ENCODE results near the gene DDR2. TPM values are rescaled to one million over a fixed set of nuclear protein-coding genes. Genes with fewer than 3 reads are reported as not detected.
"Not testable (repeated sequence)": the region's sequence is repeated elsewhere in the genome, so short reads cannot be mapped to it uniquely, and the experiment has no call there.

The DDR2 gene
- total RNA-seq, 4 donors from 2014 or later: 15.1 to 36.9 (median 20.0) TPM

GRCh38 chr1:162722036-162722435 lies 89.8 kb downstream of the DDR2 start:
- intact Hi-C loops (cut with DNase I; ENCODE audit: low total_unique reads): no loop called here
- DNase-seq (ENCODE audit: low spot score in 2 of 2): no peak
- no peak for TF ChIP-seq CTCF (IDR thresholded peaks at IDR 0.05)
- TF ChIP-seq POLR2A (IDR thresholded peaks at IDR 0.05): no peak
- H3K4me3 ChIP-seq (ENCODE audit: low read depth, poor library complexity, severe bottlenecking): no peak overlapping the region
- whole genome bisulfite sequencing, 2 donors: 60 to 73% methylated on average over 3 of the region's 3 CpGs

- no peak for DNase-seq (ENCODE audit: low spot score in 2 of 2)
- 82 to 88% methylated on average over 7 of the region's 7 CpGs for WGBS, 2 donors
- no peak overlapping the region for H3K4me3 ChIP-seq (ENCODE audit: low read depth, poor library complexity, severe bottlenecking)
- intact Hi-C loops (cut with DNase I; ENCODE audit: low total_unique reads): no loop called here
- TF ChIP-seq CTCF (IDR thresholded peaks at IDR 0.05) (no peak), POLR2A (IDR thresholded peaks at IDR 0.05) (no peak)
These were observed 92.4 kb downstream of the DDR2 start for GRCh38 chr1:162724583-162725120.

GRCh38 chr1:162725301-162725837 lies 93.1 kb downstream of the DDR2 start:
- intact Hi-C loops (cut with DNase I; ENCODE audit: low total_unique reads): no loop called here
- no peak overlapping the region for H3K4me3 ChIP-seq (ENCODE audit: low read depth, poor library complexity, severe bottlenecking)
- no peak for TF ChIP-seq CTCF (IDR thresholded peaks at IDR 0.05)
- 72 to 83% methylated on average over 7 of the region's 7 CpGs for WGBS, 2 donors
- DNase-seq (ENCODE audit: low spot score in 2 of 2): no peak

GRCh38 chr1:162726555-162726954 lies 94.3 kb downstream of the DDR2 start:
- intact Hi-C loops (cut with DNase I; ENCODE audit: low total_unique reads): no loop called here
- TF ChIP-seq POLR2A (IDR thresholded peaks at IDR 0.05) (no peak), CTCF (IDR thresholded peaks at IDR 0.05) (no peak)
- 90 to 94% methylated on average over 3 of the region's 3 CpGs for WGBS, 2 donors
- H3K4me3 ChIP-seq (ENCODE audit: low read depth, poor library complexity, severe bottlenecking): no peak overlapping the region
- no peak for DNase-seq (ENCODE audit: low spot score in 2 of 2)

GRCh38 chr1:162727493-162727892 lies 95.2 kb downstream of the DDR2 start:
- DNase-seq (ENCODE audit: low spot score in 2 of 2); H3K4me3 ChIP-seq (ENCODE audit: low read depth, poor library complexity, severe bottlenecking); intact Hi-C loops (cut with DNase I; ENCODE audit: low total_unique reads): not testable (repeated sequence)
- 56 to 60% methylated on average over 1 of the region's 1 CpG for WGBS, 2 donors

GRCh38 chr1:162728573-162728972 lies 96.3 kb downstream of the DDR2 start:
- 89 to 96% methylated on average over 2 of the region's 2 CpGs for whole genome bisulfite sequencing, 2 donors
- TF ChIP-seq POLR2A (IDR thresholded peaks at IDR 0.05) (no peak), CTCF (IDR thresholded peaks at IDR 0.05) (no peak)
- DNase-seq (ENCODE audit: low spot score in 2 of 2): no peak
- no peak overlapping the region for H3K4me3 ChIP-seq (ENCODE audit: low read depth, poor library complexity, severe bottlenecking)
- intact Hi-C loops (cut with DNase I; ENCODE audit: low total_unique reads): no loop called here

- WGBS, 2 donors: 54 to 67% methylated on average over 1 of the region's 1 CpG
- H3K4me3 ChIP-seq (ENCODE audit: low read depth, poor library complexity, severe bottlenecking); intact Hi-C loops (cut with DNase I; ENCODE audit: low total_unique reads); DNase-seq (ENCODE audit: low spot score in 2 of 2): not testable (repeated sequence)
These were observed 97.0 kb downstream of the DDR2 start for GRCh38 chr1:162729195-162729774.

Measured in lower leg skin (tissue), 4 donors.